HT-29 (cell line): ENCODE results near the gene ING3. TPM values are rescaled to one million over a fixed set of nuclear protein-coding genes. Genes with fewer than 3 reads are reported as not detected.
"Not testable (repeated sequence)": the region's sequence is repeated elsewhere in the genome, so short reads cannot be mapped to it uniquely, and the experiment has no call there.

ENCODE experiments used
- DNase-seq: peaks from one replicate; pipeline ENCODE4 v3.0.0-alpha.2; 2015; ENCODE audit warnings: low spot score
- total RNA-seq: library from RNA; depleted of rRNA; stranded (reverse); fragments of >200 nt; shearing (Covaris generic); gene quantifications from 2 replicates; pipeline ENCODE4 v1.2.3, GENCODE V29; 2014

The ING3 gene
- total RNA-seq, 1 experiment from 2014 or later, result 8.3 TPM

GRCh38 chr7:121002048-121002756, 51.6 kb downstream of the ING3 start:
- DNase-seq, result no peak

GRCh38 chr7:121002757-121003200, 52.2 kb downstream of the ING3 start:
- DNase-seq, result no peak

- no peak for DNase-seq
Measured at GRCh38 chr7:121003986-121004685, 53.6 kb downstream of the ING3 start.

GRCh38 chr7:121005058-121005457, 54.5 kb downstream of the ING3 start:
- not testable (repeated sequence) for DNase-seq

- no peak for DNase-seq
Measured at GRCh38 chr7:121005996-121006584, 55.5 kb downstream of the ING3 start.

GRCh38 chr7:121006711-121007315, 56.2 kb downstream of the ING3 start:
- no peak for DNase-seq

- no peak for DNase-seq
Measured at GRCh38 chr7:121008816-121009215, 58.2 kb downstream of the ING3 start.

GRCh38 chr7:121011401-121011800, 60.8 kb downstream of the ING3 start:
- DNase-seq, result no peak

GRCh38 chr7:121012170-121012874, 61.7 kb downstream of the ING3 start:
- no peak for DNase-seq

GRCh38 chr7:121012919-121013318, 62.3 kb downstream of the ING3 start:
- no peak for DNase-seq

- DNase-seq, result no peak
Measured at GRCh38 chr7:121015560-121015959, 65.0 kb downstream of the ING3 start.

- DNase-seq, result no peak
Measured at GRCh38 chr7:121016966-121017365, 66.4 kb downstream of the ING3 start.

GRCh38 chr7:121017586-121017985, 67.0 kb downstream of the ING3 start:
- no peak for DNase-seq

- DNase-seq, result no peak
Measured at GRCh38 chr7:121019018-121019417, 68.4 kb downstream of the ING3 start.

- no peak for DNase-seq
Measured at GRCh38 chr7:121020249-121020988, 69.8 kb downstream of the ING3 start.

GRCh38 chr7:121020989-121021969, 70.7 kb downstream of the ING3 start:
- DNase-seq, result peak; percentile 40

- no peak for DNase-seq
Measured at GRCh38 chr7:121023194-121023593, 72.6 kb downstream of the ING3 start.

GRCh38 chr7:121023683-121024511, 73.3 kb downstream of the ING3 start:
- no peak for DNase-seq

- DNase-seq, result no peak
Measured at GRCh38 chr7:121024611-121025010, 74.0 kb downstream of the ING3 start.
